RWPE2 (cell line): ENCODE data around the gene ARID2.

Experiments used
- ATAC-seq: fragments of 200-7000 bp; cut with Tn5 transposase; 3 replicates; pipeline ENCODE4 v1.9.1; 2021; ENCODE audit warnings: low read depth
- DNase-seq: peaks from one replicate; pipeline ENCODE4 v3.0.0-alpha.2; 2020; ENCODE audit warnings: low spot score
- H3K27ac ChIP-seq: fragments of 450-650 bp; 2 replicates; pipeline ENCODE4 v1.5.1; 2017; ENCODE audit warnings: mild to moderate bottlenecking; ENCODE audit not compliant: poor library complexity, severe bottlenecking
- H3K27me3 ChIP-seq: fragments of 250-450 bp; sonication (Bioruptor Pico); 2 replicates; pipeline ENCODE4 v1.5.1; 2021; ENCODE audit warnings: mild to moderate bottlenecking, moderate library complexity; ENCODE audit not compliant: insufficient read depth, poor library complexity, severe bottlenecking
- H3K36me3 ChIP-seq: fragments of 250-450 bp; sonication (Bioruptor Pico); 2 replicates; pipeline ENCODE4 v1.5.1; 2020; ENCODE audit warnings: low read depth, mild to moderate bottlenecking, moderate library complexity
- H3K4me1 ChIP-seq: fragments of 250-450 bp; sonication (Bioruptor Pico); 2 replicates; pipeline ENCODE4 v1.5.1; 2021; ENCODE audit warnings: mild to moderate bottlenecking, moderate library complexity; ENCODE audit not compliant: insufficient read depth, poor library complexity, severe bottlenecking
- H3K4me3 ChIP-seq: fragments of 250-450 bp; sonication (Bioruptor Pico); 2 replicates; pipeline ENCODE4 v1.5.1; 2021; ENCODE audit warnings: mild to moderate bottlenecking, moderate library complexity; ENCODE audit not compliant: severe bottlenecking
- H3K9me3 ChIP-seq: fragments of 250-450 bp; sonication (Bioruptor Pico); 2 replicates; pipeline ENCODE4 v1.5.1; 2021; ENCODE audit warnings: mild to moderate bottlenecking, moderate library complexity; ENCODE audit not compliant: severe bottlenecking
- CTCF ChIP-seq: fragments of 450-650 bp; IDR thresholded peaks from one replicate; pipeline ENCODE4 v1.5.1; 2017; ENCODE audit warnings: mild to moderate bottlenecking, moderate library complexity; ENCODE audit not compliant: poor library complexity, severe bottlenecking

ARID2 gene

GRCh38 chr12:45898094-45898493 lies 168.6 kb downstream of the ARID2 start:
- no peak for ATAC-seq
- Histone ChIP-seq H3K36me3 (peaks cover 29% of the 10 kb centered on the region), H3K9me3 (no peaks in the 10 kb centered on the region)

GRCh38 chr12:45907955-45908354 lies 178.4 kb downstream of the ARID2 start:
- DNase-seq (no peak), ATAC-seq (no peak)
- TF ChIP-seq CTCF = no peak
- Histone ChIP-seq H3K4me1 (no peaks in the 10 kb centered on the region), H3K9me3 (no peaks in the 10 kb centered on the region), H3K27ac (no peak overlapping the region), H3K36me3 (peaks cover 35% of the 10 kb centered on the region), H3K27me3 (no peaks in the 10 kb centered on the region), H3K4me3 (no peak overlapping the region)

More at GRCh38 chr12:45898094-45898493, 168.6 kb downstream of the ARID2 start:
- no peaks in the 10 kb centered on the region for H3K4me1 ChIP-seq
- no peak for TF ChIP-seq CTCF
- DNase-seq = no peak
- no peaks in the 10 kb centered on the region for H3K27me3 ChIP-seq
- H3K4me3 ChIP-seq = no peak overlapping the region
- H3K27ac ChIP-seq = no peak overlapping the region

- peaks cover 26% of the 10 kb centered on the region for H3K36me3 ChIP-seq
- H3K9me3 ChIP-seq = no peaks in the 10 kb centered on the region
- ATAC-seq (no peak), DNase-seq (no peak)
- H3K4me3 ChIP-seq = no peak overlapping the region
- H3K4me1 ChIP-seq = no peaks in the 10 kb centered on the region
- no peak overlapping the region for H3K27ac ChIP-seq
- H3K27me3 ChIP-seq = no peaks in the 10 kb centered on the region
- TF ChIP-seq CTCF = no peak
Measured at GRCh38 chr12:45909041-45909713, 179.7 kb downstream of the ARID2 start.

GRCh38 chr12:45912774-45913173 lies 183.3 kb downstream of the ARID2 start:
- Histone ChIP-seq H3K27me3 (no peaks in the 10 kb centered on the region), H3K9me3 (no peaks in the 10 kb centered on the region), H3K27ac (no peak overlapping the region), H3K4me1 (no peaks in the 10 kb centered on the region), H3K36me3 (peaks cover 2% of the 10 kb centered on the region; the same call in 1 of the 2 replicates), H3K4me3 (no peak overlapping the region)
- no peak for TF ChIP-seq CTCF
- no peak for ATAC-seq
- DNase-seq = no peak

- ATAC-seq (peak; percentile 8; the same call in 1 of the 3 replicates), DNase-seq (no peak)
- Histone ChIP-seq H3K36me3 (peaks cover 8% of the 10 kb centered on the region; the same call in 1 of the 2 replicates), H3K4me3 (no peak overlapping the region), H3K4me1 (no peaks in the 10 kb centered on the region), H3K27ac (no peak overlapping the region), H3K27me3 (no peaks in the 10 kb centered on the region), H3K9me3 (no peaks in the 10 kb centered on the region)
- TF ChIP-seq CTCF = no peak
Measured at GRCh38 chr12:45913631-45914030, 184.1 kb downstream of the ARID2 start.
